Mucosa of descending colon (tissue), 3 donors: ENCODE measurements around the gene LRAT. TPM values are rescaled to one million over a fixed set of nuclear protein-coding genes. Genes with fewer than 3 reads are reported as not detected.

Source experiments
- ATAC-seq: fragments of 200-7000 bp; cut with Tn5 transposase; one replicate; pipeline ENCODE4 v1.9.1; 2020; ENCODE audit warnings: mild to moderate bottlenecking, moderate library complexity
- DNase-seq, 3 donors: peaks; one replicate each; pipeline ENCODE4 v3.0.0-alpha.2; 2020
- H3K36me3 ChIP-seq: fragments of 200-600 bp; one replicate; pipeline ENCODE4 v1.8.0; 2021; ENCODE audit warnings: low read depth, mild to moderate bottlenecking
- H3K4me1 ChIP-seq: fragments of 200-600 bp; one replicate; pipeline ENCODE4 v1.8.0; 2021; ENCODE audit warnings: low read depth, mild to moderate bottlenecking
- H3K4me3 ChIP-seq: fragments of 200-600 bp; one replicate; pipeline ENCODE4 v1.8.0; 2021; ENCODE audit warnings: mild to moderate bottlenecking
- H3K9me3 ChIP-seq: fragments of 200-600 bp; one replicate; pipeline ENCODE4 v1.8.0; 2021; ENCODE audit warnings: mild to moderate bottlenecking
- intact Hi-C, 2 donors: fragments of 100-400 bp; cut with DNase I in 1 of 2; cut with micrococcal nuclease in 1 of 2; formaldehyde crosslinking; loops; one replicate each; pipeline versions ENCODE4 v1.11.0 to v1.11.1; 2022; cut with DNase I, micrococcal nuclease
- long read RNA-seq, 2 donors: library from polyadenylated mRNA; unstranded; transcript quantifications; one replicate each; pipeline ENCODE4 v2.0.0, GENCODE V29; 2019 to 2021
- total RNA-seq, 3 donors: library from RNA; stranded (reverse); fragmentation: NEBNext Ultra II Directional in 2 of 3; extraction: Animal tissue kit (Norgen Biotek cat#: 25700) in 2 of 3; gene quantifications; one replicate each; pipeline versions ENCODE4 v1.2.1 to v1.2.4, GENCODE V29; 2021 to 2023
- TF ChIP-seq, protein P1 (sequence below): fragments of 200-600 bp; IDR thresholded peaks from one replicate; pipeline ENCODE4 v1.8.0; 2022; ENCODE audit warnings: antibody characterized with exemption, mild to moderate bottlenecking
- donor health status: DM: no; HTN: no; CAD: no; lungs with moderate emphysema.
- donor health status: DM: no; HTN: no; CAD: no.
- donor health status: DM: no; HTN: yes; CAD: no.

The LRAT gene
- 1 to 10 TPM in 1 of 3 donors, under 1 TPM in 2; 0.14 to 3.2 (median 0.17) TPM for total RNA-seq
- long read RNA-seq, donor 1, full-length matches to known transcripts, result 1 of 4 reads
- long read RNA-seq, donor 1, partial matches to known transcripts, result 1 of 4 reads
- long read RNA-seq, donor 1, other reads (novel, unspliced or antisense), result 2 of 4 reads
- long read RNA-seq, donor 2, full-length matches to known transcripts, result 1 of 1 reads
- long read RNA-seq, donor 2, partial matches to known transcripts, result 0 of 1 reads
- long read RNA-seq, donor 2, other reads (novel, unspliced or antisense), result 0 of 1 reads

DNA sequence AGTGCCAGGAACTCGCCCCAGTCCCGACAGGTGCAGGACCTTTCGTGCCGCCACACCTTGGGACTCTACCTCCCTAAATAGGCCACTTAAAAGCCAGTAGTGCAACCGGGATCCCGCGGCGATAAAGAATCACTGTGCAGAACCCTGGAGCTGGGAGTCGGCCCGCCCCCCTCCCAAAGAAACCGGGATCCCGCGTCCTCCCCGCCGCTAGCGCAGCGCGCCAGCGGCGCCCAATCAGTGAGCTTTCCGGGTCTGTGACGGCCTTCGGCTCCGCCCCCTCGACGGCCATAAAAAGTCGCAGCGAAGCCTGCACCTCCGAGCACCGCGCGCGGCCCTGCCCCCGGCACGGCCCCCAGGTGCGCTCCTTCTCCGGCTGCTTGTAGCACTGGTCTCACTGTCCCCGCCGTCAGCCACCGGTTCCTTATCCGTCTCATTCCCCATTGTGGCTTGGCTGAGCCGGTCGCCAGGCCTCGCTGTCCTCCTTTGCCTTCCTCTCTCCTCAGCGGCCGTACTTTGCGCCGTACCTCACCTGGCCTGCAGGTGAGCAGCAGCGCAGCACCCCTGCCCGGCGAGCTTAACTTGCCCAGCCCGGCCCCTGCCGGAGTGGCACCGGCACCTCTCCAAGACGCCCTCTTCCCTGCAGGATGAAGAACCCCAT, at the start of gene LRAT:
LRAT (plus strand) TSS at position 318 of the 658 bp plus-strand sequence; CDS start at position 645, 327 bp downstream.
- TF ChIP-seq, protein P1, sequence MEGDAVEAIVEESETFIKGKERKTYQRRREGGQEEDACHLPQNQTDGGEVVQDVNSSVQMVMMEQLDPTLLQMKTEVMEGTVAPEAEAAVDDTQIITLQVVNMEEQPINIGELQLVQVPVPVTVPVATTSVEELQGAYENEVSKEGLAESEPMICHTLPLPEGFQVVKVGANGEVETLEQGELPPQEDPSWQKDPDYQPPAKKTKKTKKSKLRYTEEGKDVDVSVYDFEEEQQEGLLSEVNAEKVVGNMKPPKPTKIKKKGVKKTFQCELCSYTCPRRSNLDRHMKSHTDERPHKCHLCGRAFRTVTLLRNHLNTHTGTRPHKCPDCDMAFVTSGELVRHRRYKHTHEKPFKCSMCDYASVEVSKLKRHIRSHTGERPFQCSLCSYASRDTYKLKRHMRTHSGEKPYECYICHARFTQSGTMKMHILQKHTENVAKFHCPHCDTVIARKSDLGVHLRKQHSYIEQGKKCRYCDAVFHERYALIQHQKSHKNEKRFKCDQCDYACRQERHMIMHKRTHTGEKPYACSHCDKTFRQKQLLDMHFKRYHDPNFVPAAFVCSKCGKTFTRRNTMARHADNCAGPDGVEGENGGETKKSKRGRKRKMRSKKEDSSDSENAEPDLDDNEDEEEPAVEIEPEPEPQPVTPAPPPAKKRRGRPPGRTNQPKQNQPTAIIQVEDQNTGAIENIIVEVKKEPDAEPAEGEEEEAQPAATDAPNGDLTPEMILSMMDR, result no peak
- ATAC-seq, result peak; percentile 97
- intact Hi-C loops, result no loop called here

DNA sequence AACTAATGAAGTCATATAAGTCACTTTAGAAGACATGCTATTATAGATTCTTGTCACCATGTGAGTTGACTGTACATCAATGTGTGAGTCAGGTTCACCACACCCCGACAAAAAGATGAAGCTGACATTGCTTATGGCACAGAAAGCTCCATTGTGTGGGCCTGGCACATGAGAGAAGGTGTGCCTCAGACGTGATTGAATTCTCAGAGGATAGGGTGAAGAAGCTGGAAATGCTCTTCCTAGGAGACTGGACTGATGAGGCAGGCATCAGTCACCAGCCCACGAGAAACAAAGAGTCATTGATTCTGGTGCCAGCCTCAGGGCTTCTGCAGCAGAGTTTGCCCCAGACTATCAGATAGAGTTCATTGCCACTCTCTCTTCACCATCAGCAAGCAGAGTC, 35.9 kb upstream of the LRAT start:
- no peaks in the 10 kb centered on the region for H3K9me3 ChIP-seq
- no peaks in the 10 kb centered on the region for H3K4me1 ChIP-seq
- intact Hi-C loops, result no loop called here
- TF ChIP-seq, protein P1, result no peak
- no peak overlapping the region for H3K4me3 ChIP-seq
- ATAC-seq (no peak), DNase-seq (no peak)
- no peaks in the 10 kb centered on the region for H3K36me3 ChIP-seq

More for the DNA sequence above, at the start of gene LRAT:
- Histone ChIP-seq H3K36me3 (no peaks in the 10 kb centered on the region), H3K9me3 (no peaks in the 10 kb centered on the region), H3K4me3 (no peak within 1 kb of the TSS), H3K4me1 (peaks cover 12% of the 10 kb centered on the region)
- peak; percentile 72 to 86 (median 85) for DNase-seq

DNA sequence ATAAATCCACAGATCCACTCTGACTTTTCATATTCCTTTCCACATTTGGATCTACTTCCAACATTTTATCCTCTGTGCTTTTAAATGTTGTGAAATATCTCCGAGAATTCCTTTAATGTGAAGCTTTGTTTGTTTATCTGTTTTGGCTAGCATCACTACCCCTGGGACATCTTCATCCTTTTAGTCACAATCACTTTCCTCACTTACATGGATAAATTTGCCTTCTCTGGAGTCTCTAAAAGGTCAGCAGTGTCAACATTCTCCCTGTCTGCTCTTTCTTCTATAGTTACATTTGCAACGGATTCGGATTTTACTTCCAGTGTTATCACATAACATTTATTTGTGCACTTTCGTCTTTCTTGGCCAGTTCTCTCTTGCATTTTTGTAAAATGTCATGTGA, 34.2 kb upstream of the LRAT start:
- H3K4me3 ChIP-seq, result no peak overlapping the region
- intact Hi-C loops, result no loop called here
- no peaks in the 10 kb centered on the region for H3K9me3 ChIP-seq
- ATAC-seq (no peak), DNase-seq (no peak)
- TF ChIP-seq, protein P1, result no peak
- H3K36me3 ChIP-seq, result no peaks in the 10 kb centered on the region
- H3K4me1 ChIP-seq, result no peaks in the 10 kb centered on the region

DNA sequence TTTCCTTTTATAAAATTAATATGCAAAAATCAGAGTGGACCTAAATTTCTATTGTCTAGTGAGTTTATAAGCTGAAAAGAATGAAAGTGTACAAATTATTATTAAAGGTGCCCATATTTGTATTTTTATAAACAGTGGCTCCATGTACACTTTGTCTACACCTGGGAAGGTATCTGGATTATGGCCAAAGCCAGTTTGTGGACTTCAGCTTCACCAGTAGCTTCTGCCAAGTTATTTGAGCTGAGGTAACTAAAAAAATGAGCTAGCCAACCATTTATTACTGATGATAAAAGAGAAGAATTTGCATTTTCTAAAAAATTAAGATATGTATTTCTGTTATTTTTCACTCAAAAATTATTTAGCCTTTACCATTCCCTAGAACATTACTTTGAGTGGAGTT, 32.3 kb upstream of the LRAT start:
- H3K36me3 ChIP-seq, result no peaks in the 10 kb centered on the region
- DNase-seq, result no peak
- H3K4me1 ChIP-seq, result no peaks in the 10 kb centered on the region
- H3K4me3 ChIP-seq, result no peak overlapping the region
- ATAC-seq, result no peak
- TF ChIP-seq, protein P1, result no peak
- intact Hi-C loops, result no loop called here
- H3K9me3 ChIP-seq, result no peaks in the 10 kb centered on the region

DNA sequence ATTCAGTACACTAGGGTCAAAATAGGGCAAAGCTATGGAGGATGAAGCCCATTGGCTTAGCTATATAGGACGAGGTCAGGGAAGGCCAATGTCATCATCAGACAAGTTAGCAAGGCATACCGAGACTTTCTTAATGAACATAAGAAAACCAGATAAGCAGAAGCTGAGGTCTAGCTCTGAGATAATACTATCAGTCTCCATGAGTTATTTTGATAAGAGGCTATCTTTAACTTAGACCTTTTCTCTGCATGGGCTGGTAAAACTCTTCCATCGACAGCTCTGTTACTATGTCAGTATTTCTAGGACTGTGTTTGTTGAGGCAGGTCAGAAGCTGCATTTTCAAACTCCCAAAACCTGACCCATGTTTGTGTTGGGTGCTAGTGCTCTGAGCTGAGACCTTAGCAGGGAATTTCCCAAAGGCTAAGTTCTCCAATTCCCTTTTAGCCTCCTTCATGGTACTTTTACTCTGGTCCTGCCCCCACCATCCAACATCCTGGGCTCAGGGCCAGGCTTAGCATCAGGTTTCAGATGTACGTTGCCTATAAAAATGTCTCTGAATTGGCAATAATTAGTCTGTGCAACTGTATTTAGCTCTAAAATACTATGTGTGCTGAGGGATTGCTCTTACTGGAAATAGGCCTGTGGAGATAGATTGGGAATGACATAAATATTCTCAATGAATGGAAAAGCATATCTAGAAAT, 29.3 kb upstream of the LRAT start:
- H3K9me3 ChIP-seq, result no peaks in the 10 kb centered on the region
- no peak overlapping the region for H3K4me3 ChIP-seq
- DNase-seq (no peak), ATAC-seq (no peak)
- TF ChIP-seq, protein P1, result no peak
- H3K36me3 ChIP-seq, result no peaks in the 10 kb centered on the region
- no peaks in the 10 kb centered on the region for H3K4me1 ChIP-seq
- intact Hi-C loops, result no loop called here
